Melanocyte of skin (primary cell): ENCODE results near the gene DKKL1. TPM values are rescaled to one million over a fixed set of nuclear protein-coding genes. Genes with fewer than 3 reads are reported as not detected.

Experiments used
- total RNA-seq, 2 donors: library from RNA; depleted of rRNA; stranded (reverse); fragments of >200 nt; gene quantifications; 2 replicates each; pipeline ENCODE4 v1.2.3, GENCODE V29; 2012

DKKL1 gene
- total RNA-seq = not detected

DNA sequence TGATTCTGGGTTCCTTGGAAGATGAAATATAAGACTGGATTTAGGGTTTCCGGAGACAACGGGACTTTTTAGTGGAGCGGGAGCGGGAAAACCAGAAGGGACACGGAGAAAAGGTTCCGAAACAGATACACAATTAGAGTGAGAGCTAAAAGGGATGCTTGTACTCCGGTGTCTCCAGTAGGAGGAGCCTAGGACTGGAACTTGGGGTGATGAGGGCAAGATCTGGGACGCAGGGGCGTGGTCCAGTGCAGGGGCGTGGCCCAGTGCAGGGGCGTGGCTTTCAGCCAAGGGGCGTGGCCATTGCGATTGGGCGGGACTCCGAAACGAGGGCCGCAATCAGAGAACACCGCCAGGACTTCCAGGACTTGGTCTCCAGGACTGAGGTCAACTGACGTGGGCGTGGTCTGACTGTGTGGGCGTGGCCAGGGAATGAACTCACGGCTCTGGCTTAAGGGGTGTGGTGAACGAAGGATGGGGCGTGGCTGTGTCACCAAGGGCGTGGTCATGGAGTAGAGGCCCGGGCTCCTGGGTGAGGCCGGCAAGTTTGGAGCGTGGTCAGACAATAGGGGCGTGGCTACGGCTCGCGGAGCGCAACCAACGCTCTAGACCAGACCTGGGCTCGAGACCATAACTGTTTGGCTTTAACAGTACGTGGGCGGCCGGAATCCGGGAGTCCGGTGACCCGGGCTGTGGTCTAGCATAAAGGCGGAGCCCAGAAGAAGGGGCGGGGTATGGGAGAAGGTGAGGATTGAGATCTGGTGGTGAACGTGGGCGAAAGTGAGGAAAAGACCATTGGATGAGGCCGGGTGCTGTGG lies at the start of gene DKKL1:
TSS of gene DKKL1 (plus strand) at position 610 of the 815 bp plus-strand sequence. CDS start at position 732, 122 bp downstream.

DNA sequence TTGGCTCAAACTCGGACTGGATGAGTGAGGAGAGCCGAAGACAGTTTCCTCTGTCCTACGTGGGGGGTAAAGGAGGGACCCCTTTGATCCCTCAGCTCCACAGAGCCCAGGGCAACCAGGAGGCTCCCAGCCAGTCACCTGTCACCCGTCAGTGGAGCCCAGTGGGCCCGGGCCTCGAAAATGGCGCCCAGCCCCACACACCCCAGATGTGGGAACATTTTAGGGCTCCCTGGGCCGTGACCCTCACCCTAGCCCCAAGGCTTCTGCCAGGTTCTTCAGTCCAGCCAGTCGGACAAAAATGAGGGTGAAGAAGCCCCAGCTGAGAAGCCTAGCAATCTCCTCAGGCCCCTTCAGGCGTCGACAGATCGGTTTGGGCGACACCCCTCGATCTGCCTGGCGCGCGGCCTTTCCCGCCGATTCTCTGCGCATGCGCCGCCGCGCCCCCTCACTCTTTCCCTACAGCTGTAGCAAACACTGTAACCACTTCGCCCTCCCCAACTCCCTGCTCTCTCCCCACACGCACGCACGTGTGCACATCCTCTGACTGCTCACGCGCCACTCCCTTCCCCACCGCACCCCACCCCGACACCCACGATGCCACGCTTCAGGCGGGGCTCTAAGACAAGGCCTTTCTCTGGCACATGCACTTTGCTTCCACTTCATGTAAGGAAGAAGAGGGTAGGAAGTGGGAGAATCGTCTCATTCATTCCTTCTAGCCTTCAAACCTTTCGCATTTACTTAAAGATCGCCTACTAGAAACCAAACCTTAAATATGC lies 38.7 kb upstream of the DKKL1 start, which contains the start of gene SLC6A16:
TSS of gene SLC6A16 (minus strand) at position 391 of the 776 bp plus-strand sequence. CDS start 13,844 bp downstream, outside the sequence.

DNA sequence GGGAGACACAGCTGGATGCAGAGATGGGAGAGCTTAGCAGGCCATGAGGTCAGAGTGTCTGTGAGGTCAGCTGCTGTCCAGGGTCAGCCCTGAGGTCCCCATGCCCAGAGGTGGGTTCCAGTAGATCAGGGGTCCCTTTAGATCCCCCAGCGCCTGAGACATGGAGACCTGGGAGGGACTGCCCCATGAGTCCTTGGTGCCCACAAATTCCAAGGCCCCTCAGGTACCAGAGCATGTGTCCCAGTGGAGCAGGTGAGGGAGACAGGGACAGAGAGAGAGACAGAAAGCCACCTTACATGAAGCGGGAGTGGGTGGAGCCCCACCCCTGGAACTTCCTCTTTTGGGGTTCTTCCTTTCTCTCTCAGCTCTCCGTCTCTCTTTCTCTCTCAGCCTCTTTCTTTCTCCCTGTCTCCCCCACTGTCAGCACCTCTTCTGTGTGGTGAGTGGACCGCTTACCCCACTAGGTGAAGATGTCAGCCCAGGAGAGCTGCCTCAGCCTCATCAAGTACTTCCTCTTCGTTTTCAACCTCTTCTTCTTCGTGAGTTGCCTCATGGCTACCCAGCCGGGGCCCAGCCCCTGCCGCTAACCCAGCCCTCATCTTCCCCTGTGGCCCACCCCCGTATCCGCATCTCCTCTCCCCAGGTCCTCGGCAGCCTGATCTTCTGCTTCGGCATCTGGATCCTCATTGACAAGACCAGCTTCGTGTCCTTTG lies 28.4 kb upstream of the DKKL1 start, which contains the start of gene CD37:
TSS of gene CD37 (plus strand) at position 336 of the 713 bp plus-strand sequence. CDS start at position 471, 135 bp downstream.

DNA sequence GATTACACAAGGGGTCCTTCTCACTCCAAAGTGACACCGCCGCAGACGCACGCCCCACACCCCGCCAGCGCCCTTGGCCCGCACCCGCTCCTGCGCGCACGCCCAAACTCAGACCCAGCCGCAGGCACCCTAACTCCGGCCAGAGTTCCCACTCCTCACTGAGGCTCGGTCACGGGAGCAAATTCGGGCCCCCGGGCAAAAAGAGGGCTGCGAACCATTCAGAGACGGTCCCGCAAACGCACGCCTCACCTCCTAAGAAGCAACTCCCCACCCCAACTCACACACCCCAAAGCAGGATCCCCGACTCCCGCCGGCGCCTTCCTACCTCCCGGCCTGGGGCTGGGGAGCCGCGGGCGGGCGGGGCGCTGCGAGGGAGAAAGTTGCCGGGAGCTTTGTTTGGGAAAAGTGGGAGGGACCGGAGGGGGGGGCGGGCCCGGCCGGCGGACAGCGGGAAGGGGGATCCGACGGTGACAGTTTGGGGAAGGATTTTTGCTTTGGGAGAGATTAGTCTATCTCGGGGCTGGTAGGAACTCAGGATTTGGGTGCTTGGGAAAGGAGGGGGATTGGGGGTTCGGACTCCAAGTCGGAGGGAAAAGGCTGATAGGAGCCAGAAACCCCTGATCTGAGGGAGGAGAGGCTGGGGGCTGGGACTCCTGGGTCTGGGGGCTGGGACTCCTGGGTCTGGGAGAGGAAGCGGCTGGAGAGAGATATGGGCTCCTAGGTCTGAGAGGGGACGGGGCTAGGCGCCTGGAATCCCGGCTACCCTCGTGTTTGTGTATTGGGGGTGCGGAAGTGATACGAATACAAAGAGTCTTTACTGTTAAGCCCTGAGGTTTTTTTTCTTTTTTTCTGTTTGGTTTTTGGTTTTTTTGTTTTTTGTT lies 1.4 kb upstream of the DKKL1 start, which contains the start of gene TEAD2:
TSS of gene TEAD2 (minus strand) at position 369 of the 881 bp plus-strand sequence. CDS start 2,341 bp downstream, outside the sequence.

DNA sequence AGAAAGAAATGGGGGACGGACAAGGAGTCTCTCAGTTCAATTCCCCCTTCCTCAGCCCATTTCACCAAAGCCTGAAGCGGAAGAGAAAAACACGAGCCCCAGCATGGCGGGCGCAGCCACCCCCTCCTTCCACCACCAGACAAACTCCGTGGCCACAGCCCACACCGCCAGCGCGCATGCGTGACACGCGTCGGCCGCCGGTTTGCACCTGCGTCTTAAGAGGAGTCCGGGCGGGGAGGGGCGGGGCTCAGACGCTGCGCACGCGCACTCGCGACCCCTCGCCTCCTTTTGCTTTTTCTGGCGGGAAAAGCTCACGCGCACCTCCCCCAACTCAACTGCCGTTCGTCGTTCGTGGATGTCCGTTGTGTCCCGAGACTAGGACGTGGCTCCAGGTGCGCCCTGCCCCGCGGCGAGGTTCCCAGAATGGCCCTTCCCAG lies 24.3 kb downstream of the DKKL1 start, which contains the start of gene KASH5:
TSS of gene KASH5 (plus strand) at position 314 of the 437 bp plus-strand sequence. CDS start 2,635 bp downstream, outside the sequence.

GRCh38 chr19:49423071-49423984 lies 59.7 kb downstream of the DKKL1 start, which contains the start of gene PTH2:
Gene PTH2 (minus strand): TSS chr19:49423441. CDS start chr19:49423339, 102 bp downstream.

Other genes with a start within 250 kb of the DKKL1 start
- 1 to 10 TPM; 5.9 to 7.0 TPM for gene LIN7B, start 249.5 kb upstream of the DKKL1 start, total RNA-seq
- gene C19orf73, start 244.7 kb upstream of the DKKL1 start, total RNA-seq = 1 to 10 TPM in 1 of 2 donors, under 1 TPM in 1; 0.67 to 1.0 TPM
- 1 to 10 TPM; 7.3 to 9.6 TPM for gene PPFIA3, start 244.3 kb upstream of the DKKL1 start, total RNA-seq
- gene HRC, start 208.5 kb upstream of the DKKL1 start, total RNA-seq = not detected
- 10 to 100 TPM; 18.6 to 23.0 TPM for gene TRPM4, start 206.1 kb upstream of the DKKL1 start, total RNA-seq
- gene SLC6A16, start 38.7 kb upstream of the DKKL1 start, total RNA-seq = under 1 TPM; under 0.01 to 0.69 TPM
- not detected for gene CD37, start 28.5 kb upstream of the DKKL1 start, total RNA-seq
- 10 to 100 TPM; 29.6 to 30.3 TPM for gene TEAD2, start 1.5 kb upstream of the DKKL1 start, total RNA-seq
- not detected for gene KASH5, start 24.4 kb downstream of the DKKL1 start, total RNA-seq
- gene PTH2, start 59.6 kb downstream of the DKKL1 start, total RNA-seq = not detected
- gene GFY, start 61.5 kb downstream of the DKKL1 start, total RNA-seq = not detected
- gene SLC17A7, start 77.7 kb downstream of the DKKL1 start, total RNA-seq = under 1 TPM in 1 of 2 donors, not detected in 1; under 0.01 TPM
- gene PIH1D1, start 87.9 kb downstream of the DKKL1 start, total RNA-seq = 100 to 1,000 TPM in 1 of 2 donors, 10 to 100 TPM in 1; 89.5 to 132 TPM
- gene ALDH16A1, start 89.3 kb downstream of the DKKL1 start, total RNA-seq = 10 to 100 TPM; 47.0 to 65.0 TPM
- gene FLT3LG, start 110.3 kb downstream of the DKKL1 start, total RNA-seq = 1 to 10 TPM; 2.7 to 3.8 TPM
- gene RPL13A, start 123.7 kb downstream of the DKKL1 start, total RNA-seq = 1,000 to 10,000 TPM; 1,225 to 1,537 TPM
- 1,000 to 10,000 TPM; 1,700 to 1,752 TPM for gene RPS11, start 132.6 kb downstream of the DKKL1 start, total RNA-seq
- gene FCGRT, start 148.8 kb downstream of the DKKL1 start, total RNA-seq = 10 to 100 TPM; 21.7 to 27.0 TPM
- 1 to 10 TPM; 1.4 to 3.0 TPM for gene RCN3, start 164.1 kb downstream of the DKKL1 start, total RNA-seq
- 100 to 1,000 TPM in 1 of 2 donors, 10 to 100 TPM in 1; 65.4 to 120 TPM for gene NOSIP, start 216.7 kb downstream of the DKKL1 start, total RNA-seq
- gene PRRG2, start 217.4 kb downstream of the DKKL1 start, total RNA-seq = under 1 TPM; 0.34 to 1.00 TPM
- 1 to 10 TPM; 3.4 to 4.7 TPM for gene PRR12, start 227.3 kb downstream of the DKKL1 start, total RNA-seq